Mesendoderm (in vitro differentiated cells): ENCODE data around the gene APOL6.

ENCODE experiments used
- DNase-seq: peaks from one replicate; pipeline ENCODE4 v3.0.0; 2013
- H2AK5ac ChIP-seq: 2 replicates; pipeline ENCODE4 v1.6.1; 2013; ENCODE audit warnings: low read length, inconsistent platforms
- H2BK120ac ChIP-seq: 2 replicates; pipeline ENCODE4 v1.6.1; 2013; ENCODE audit warnings: low read depth, mild to moderate bottlenecking, low read length, moderate library complexity, mixed read lengths
- H2BK15ac ChIP-seq: replicated peaks from 2 replicates; pipeline ENCODE4 v1.6.1; 2013; ENCODE audit warnings: low read depth, mild to moderate bottlenecking, moderate library complexity
- H2BK5ac ChIP-seq: 2 replicates; pipeline ENCODE4 v1.6.1; 2013; ENCODE audit warnings: low read length, inconsistent platforms
- H3K18ac ChIP-seq: 2 replicates; pipeline ENCODE4 v1.6.1; 2013; ENCODE audit warnings: mild to moderate bottlenecking, low read length, mixed read lengths
- H3K23ac ChIP-seq: one replicate; pipeline ENCODE4 v1.6.1; 2013; ENCODE audit warnings: low read length
- H3K27ac ChIP-seq: 2 replicates; pipeline ENCODE4 v1.5.1; 2013; ENCODE audit warnings: low read depth, mild to moderate bottlenecking, inconsistent platforms, low read length, moderate library complexity
- H3K27me3 ChIP-seq: 2 replicates; pipeline ENCODE4 v1.6.1; 2013; ENCODE audit warnings: low read length, control low read depth, mild to moderate bottlenecking, inconsistent platforms; ENCODE audit not compliant: insufficient read depth, poor library complexity
- H3K36me3 ChIP-seq: 2 replicates; pipeline ENCODE4 v1.6.1; 2013; ENCODE audit warnings: low read length, inconsistent platforms; ENCODE audit not compliant: control insufficient read depth, insufficient read depth
- H3K4ac ChIP-seq: one replicate; pipeline ENCODE4 v1.6.1; 2013; ENCODE audit warnings: low read depth, mild to moderate bottlenecking, low read length, moderate library complexity
- H3K4me1 ChIP-seq: 2 replicates; pipeline ENCODE4 v1.6.1; 2013; ENCODE audit warnings: low read depth, low read length, inconsistent platforms; ENCODE audit not compliant: control insufficient read depth
- H3K4me2 ChIP-seq: 2 replicates; pipeline ENCODE4 v1.6.1; 2013; ENCODE audit warnings: low read length
- H3K4me3 ChIP-seq: 2 replicates; pipeline ENCODE4 v1.5.1; 2013; ENCODE audit warnings: mild to moderate bottlenecking, low read length
- H3K56ac ChIP-seq: one replicate; pipeline ENCODE4 v1.6.1; 2013; ENCODE audit warnings: low read length
- H3K79me1 ChIP-seq: 2 replicates; pipeline ENCODE4 v1.6.1; 2013; ENCODE audit warnings: low read length, inconsistent platforms
- H3K79me2 ChIP-seq: 2 replicates; pipeline ENCODE4 v1.6.1; 2013; ENCODE audit warnings: mild to moderate bottlenecking, low read length; ENCODE audit not compliant: control insufficient read depth, insufficient read depth
- H3K9ac ChIP-seq: 2 replicates; pipeline ENCODE4 v1.6.1; 2013; ENCODE audit warnings: low read length, inconsistent platforms
- H4K5ac ChIP-seq: one replicate; pipeline ENCODE4 v1.6.1; 2013; ENCODE audit warnings: low read length
- H4K8ac ChIP-seq: one replicate; pipeline ENCODE4 v1.6.1; 2013; ENCODE audit warnings: low read depth, mild to moderate bottlenecking, control low read depth, low read length, moderate library complexity
- WGBS: extraction: QIAGEN DNeasy Blood & Tissue Kit; methylation state at CpG from one replicate; pipeline ENCODE4 v1.1.7; 2013; ENCODE audit warnings: low lambda C conversion rate, missing lambda C conversion rate; ENCODE audit not compliant: insufficient coverage; ENCODE audit errors: extremely low coverage; 5-methylcytosine and 5-hydroxymethylcytosine counted together

APOL6 gene

GRCh38 chr22:35645646-35646045 is 2.6 kb upstream of the APOL6 start:
- Histone ChIP-seq H2BK5ac (no peak overlapping the region), H4K8ac (no peak overlapping the region), H3K9ac (no peak overlapping the region), H3K27me3 (no peaks in the 10 kb centered on the region), H2AK5ac (no peak overlapping the region), H3K4me3 (no peak overlapping the region), H3K4ac (no peak overlapping the region), H2BK120ac (no peak overlapping the region), H3K18ac (no peak overlapping the region), H3K27ac (no peak overlapping the region), H2BK15ac (no peak overlapping the region), H3K56ac (no peak overlapping the region), H3K79me1 (no peaks in the 10 kb centered on the region), H3K23ac (no peak overlapping the region), H3K4me1 (no peaks in the 10 kb centered on the region), H4K5ac (no peak overlapping the region), H3K79me2 (no peaks in the 10 kb centered on the region), H3K36me3 (no peaks in the 10 kb centered on the region), H3K4me2 (no peak overlapping the region)
- DNase-seq = no peak
- no CpG with 5 or more reads among the region's 4 CpGs for WGBS

GRCh38 chr22:35649026-35649553 is 844 bp downstream of the APOL6 start:
- H3K27ac ChIP-seq = no peak overlapping the region
- no peak overlapping the region for H4K5ac ChIP-seq
- no peak overlapping the region for H3K56ac ChIP-seq

GRCh38 chr22:35649636-35650250 is 1.5 kb downstream of the APOL6 start:
- Histone ChIP-seq H3K4me1 (no peaks in the 10 kb centered on the region), H2BK15ac (no peak overlapping the region), H3K79me1 (no peaks in the 10 kb centered on the region), H3K4me3 (no peak overlapping the region), H3K9ac (no peak overlapping the region), H3K23ac (no peak overlapping the region), H3K4me2 (no peak overlapping the region), H4K5ac (no peak overlapping the region), H2BK120ac (no peak overlapping the region), H3K27ac (no peak overlapping the region), H3K79me2 (no peaks in the 10 kb centered on the region), H3K56ac (no peak overlapping the region), H3K36me3 (no peaks in the 10 kb centered on the region), H4K8ac (no peak overlapping the region), H3K4ac (no peak overlapping the region), H2AK5ac (no peak overlapping the region), H2BK5ac (no peak overlapping the region), H3K18ac (no peak overlapping the region), H3K27me3 (no peaks in the 10 kb centered on the region)
- no peak for DNase-seq
- WGBS = no CpG with 5 or more reads among the region's 7 CpGs

More at GRCh38 chr22:35649026-35649553, 844 bp downstream of the APOL6 start:
- H3K4me2 ChIP-seq = no peak overlapping the region
- no peak overlapping the region for H2BK15ac ChIP-seq
- WGBS = no CpG with 5 or more reads among the region's 7 CpGs
- no peaks in the 10 kb centered on the region for H3K4me1 ChIP-seq
- no peak overlapping the region for H3K4me3 ChIP-seq
- no peak overlapping the region for H3K18ac ChIP-seq
- no peak overlapping the region for H2BK5ac ChIP-seq
- H2AK5ac ChIP-seq = no peak overlapping the region
- no peaks in the 10 kb centered on the region for H3K79me2 ChIP-seq
- no peak overlapping the region for H3K23ac ChIP-seq
- no peak overlapping the region for H4K8ac ChIP-seq
- peak overlapping the region; percentile 39 for H3K4ac ChIP-seq
- H2BK120ac ChIP-seq = no peak overlapping the region
- H3K36me3 ChIP-seq = no peaks in the 10 kb centered on the region
- no peaks in the 10 kb centered on the region for H3K27me3 ChIP-seq
- no peaks in the 10 kb centered on the region for H3K79me1 ChIP-seq
- no peak for DNase-seq
- no peak overlapping the region for H3K9ac ChIP-seq

- Histone ChIP-seq H3K56ac (no peak overlapping the region), H3K23ac (no peak overlapping the region), H3K18ac (no peak overlapping the region), H3K79me2 (no peaks in the 10 kb centered on the region), H3K79me1 (no peaks in the 10 kb centered on the region), H4K8ac (no peak overlapping the region), H3K4me2 (no peak overlapping the region), H3K9ac (no peak overlapping the region), H2AK5ac (no peak overlapping the region), H3K4me1 (no peaks in the 10 kb centered on the region), H3K36me3 (no peaks in the 10 kb centered on the region), H3K4me3 (no peak overlapping the region), H3K27me3 (no peaks in the 10 kb centered on the region), H3K27ac (no peak overlapping the region), H2BK5ac (no peak overlapping the region), H2BK120ac (no peak overlapping the region), H3K4ac (no peak overlapping the region), H4K5ac (no peak overlapping the region), H2BK15ac (no peak overlapping the region)
- no peak for DNase-seq
- WGBS = no CpG with 5 or more reads among the region's 7 CpGs
Measured at GRCh38 chr22:35651085-35651484, 2.8 kb downstream of the APOL6 start.

- H3K9ac ChIP-seq = no peak overlapping the region
- H2BK5ac ChIP-seq = no peak overlapping the region
- H2AK5ac ChIP-seq = no peak overlapping the region
- H2BK15ac ChIP-seq = no peak overlapping the region
- H4K8ac ChIP-seq = no peak overlapping the region
- no peak overlapping the region for H3K23ac ChIP-seq
- H3K36me3 ChIP-seq = no peaks in the 10 kb centered on the region
- H3K4me2 ChIP-seq = no peak overlapping the region
- H2BK120ac ChIP-seq = no peak overlapping the region
- H3K27me3 ChIP-seq = no peaks in the 10 kb centered on the region
- H3K56ac ChIP-seq = no peak overlapping the region
- H3K79me1 ChIP-seq = no peaks in the 10 kb centered on the region
- no peak for DNase-seq
- no peaks in the 10 kb centered on the region for H3K4me1 ChIP-seq
- WGBS = no CpG with 5 or more reads among the region's 1 CpG
- H3K27ac ChIP-seq = no peak overlapping the region
- H3K4ac ChIP-seq = no peak overlapping the region
- no peak overlapping the region for H3K18ac ChIP-seq
- H4K5ac ChIP-seq = no peak overlapping the region
- no peak overlapping the region for H3K4me3 ChIP-seq
- no peaks in the 10 kb centered on the region for H3K79me2 ChIP-seq
Measured at GRCh38 chr22:35653824-35654223, 5.6 kb downstream of the APOL6 start.

GRCh38 chr22:35656284-35656752 is 8.1 kb downstream of the APOL6 start:
- DNase-seq = peak; percentile 71
- Histone ChIP-seq H4K8ac (no peak overlapping the region), H3K27me3 (no peaks in the 10 kb centered on the region), H3K23ac (no peak overlapping the region), H2AK5ac (no peak overlapping the region), H3K27ac (no peak overlapping the region), H3K9ac (no peak overlapping the region), H3K4me1 (no peaks in the 10 kb centered on the region), H3K18ac (no peak overlapping the region), H3K4ac (no peak overlapping the region), H3K79me2 (no peaks in the 10 kb centered on the region), H2BK15ac (no peak overlapping the region), H3K36me3 (no peaks in the 10 kb centered on the region), H2BK5ac (no peak overlapping the region), H3K79me1 (no peaks in the 10 kb centered on the region), H4K5ac (no peak overlapping the region), H2BK120ac (no peak overlapping the region), H3K56ac (no peak overlapping the region), H3K4me3 (no peak overlapping the region), H3K4me2 (no peak overlapping the region)
- no CpG with 5 or more reads among the region's 5 CpGs for WGBS
